Keratinocyte (primary cell): Measurements from ENCODE around the gene UBR3.

Experiments used
- EZH2 ChIP-seq: IDR thresholded peaks from one replicate; pipeline ENCODE4 v1.6.1; 2012; ENCODE audit warnings: inconsistent platforms, mild to moderate bottlenecking, low read length, moderate library complexity
- TF ChIP-seq, protein P1 (sequence below), 3 experiments: IDR thresholded peaks in 1 of 3; conservative IDR thresholded peaks in 1 of 3; optimal IDR thresholded peaks in 1 of 3; 2 replicates in 2 of 3; 3 replicates in 1 of 3; pipeline versions ENCODE3 to v1.5.1; 2011; ENCODE audit warnings: low read length in 3 of 3, mild to moderate bottlenecking in 3 of 3, moderate library complexity in 2 of 3, control low read depth in 1 of 3, inconsistent platforms in 1 of 3; ENCODE audit not compliant: insufficient read depth in 2 of 3; ENCODE audit errors: extremely low read depth in 1 of 3

DNA sequence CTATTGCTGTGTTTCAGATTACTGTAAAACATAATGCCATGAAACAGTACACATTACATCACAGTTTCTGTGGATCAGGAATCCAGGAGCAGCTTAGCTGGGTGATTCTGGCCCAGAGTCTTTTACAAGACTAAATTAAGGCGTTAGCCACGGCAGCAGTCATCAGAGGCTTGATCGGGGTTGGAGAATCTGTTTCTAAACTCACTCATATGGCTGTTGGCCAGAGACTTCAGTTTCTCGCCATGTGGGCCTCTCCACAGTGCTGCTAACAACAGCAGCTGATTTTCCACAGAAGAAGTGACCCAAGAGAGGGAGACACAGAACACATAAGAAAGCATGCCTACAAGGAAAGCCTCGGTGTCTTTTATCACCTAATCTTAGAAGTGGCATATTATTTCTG lies 261.5 kb downstream of the UBR3 start:
- TF ChIP-seq, protein P1, sequence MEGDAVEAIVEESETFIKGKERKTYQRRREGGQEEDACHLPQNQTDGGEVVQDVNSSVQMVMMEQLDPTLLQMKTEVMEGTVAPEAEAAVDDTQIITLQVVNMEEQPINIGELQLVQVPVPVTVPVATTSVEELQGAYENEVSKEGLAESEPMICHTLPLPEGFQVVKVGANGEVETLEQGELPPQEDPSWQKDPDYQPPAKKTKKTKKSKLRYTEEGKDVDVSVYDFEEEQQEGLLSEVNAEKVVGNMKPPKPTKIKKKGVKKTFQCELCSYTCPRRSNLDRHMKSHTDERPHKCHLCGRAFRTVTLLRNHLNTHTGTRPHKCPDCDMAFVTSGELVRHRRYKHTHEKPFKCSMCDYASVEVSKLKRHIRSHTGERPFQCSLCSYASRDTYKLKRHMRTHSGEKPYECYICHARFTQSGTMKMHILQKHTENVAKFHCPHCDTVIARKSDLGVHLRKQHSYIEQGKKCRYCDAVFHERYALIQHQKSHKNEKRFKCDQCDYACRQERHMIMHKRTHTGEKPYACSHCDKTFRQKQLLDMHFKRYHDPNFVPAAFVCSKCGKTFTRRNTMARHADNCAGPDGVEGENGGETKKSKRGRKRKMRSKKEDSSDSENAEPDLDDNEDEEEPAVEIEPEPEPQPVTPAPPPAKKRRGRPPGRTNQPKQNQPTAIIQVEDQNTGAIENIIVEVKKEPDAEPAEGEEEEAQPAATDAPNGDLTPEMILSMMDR (optimal IDR thresholded peaks at IDR 0.05 in 1 of 3, IDR thresholded peaks at IDR 0.05 in 1 of 3, conservative IDR thresholded peaks at IDR 0.05 in 1 of 3; ENCODE audit: extremely low read depth in 1 of 3, insufficient read depth in 2 of 3, low read length in 3 of 3) = no peak
- no peak for TF ChIP-seq EZH2
